K562 (cell line): Measurements from ENCODE around the gene ARMC2. TPM values are rescaled to one million over a fixed set of nuclear protein-coding genes. Genes with fewer than 3 reads are reported as not detected.

Experiments
- BCL6 ChIP-seq: fragments of 250-450 bp; sonication (Bioruptor Pico); IDR thresholded peaks from 2 replicates; pipeline ENCODE4 v1.4.0; 2020
- CAMTA2 ChIP-seq: fragments of 250-450 bp; sonication (Bioruptor Pico); conservative IDR thresholded peaks from 2 replicates; pipeline ENCODE4 v1.5.1; 2022
- DLX4 ChIP-seq: fragments of 250-450 bp; sonication (Bioruptor Pico); IDR thresholded peaks from 2 replicates; pipeline ENCODE4 v1.6.1; 2021; ENCODE audit warnings: mild to moderate bottlenecking
- ETS2 ChIP-seq: IDR thresholded peaks from 2 replicates; pipeline ENCODE4 v1.6.1; 2016; ENCODE audit warnings: borderline replicate concordance, missing genetic modification characterization, mild to moderate bottlenecking, moderate library complexity, missing compliant biosample characterization; ENCODE audit not compliant: poor library complexity, severe bottlenecking
- MAFK ChIP-seq: IDR thresholded peaks from 2 replicates; pipeline ENCODE4 v1.6.1; 2011; ENCODE audit warnings: low read length, improper control_type of control experiment
- MTF1 ChIP-seq: fragments of 250-450 bp; sonication (Bioruptor Pico); IDR thresholded peaks from 2 replicates; pipeline ENCODE4 v1.9.0; 2021; ENCODE audit warnings: moderate library complexity, mild to moderate bottlenecking, inconsistent platforms, borderline replicate concordance
- NR1H2 ChIP-seq: sonication (generic); formaldehyde crosslinking; IDR thresholded peaks from 2 replicates; pipeline ENCODE4 v1.4.0; 2020; ENCODE audit warnings: mild to moderate bottlenecking, missing genetic modification reagents
- NUFIP1 ChIP-seq: fragments of 450-650 bp; IDR thresholded peaks from 2 replicates; pipeline ENCODE4 v1.6.1; 2018; ENCODE audit not compliant: partially characterized antibody
- ZNF165 ChIP-seq: fragments of 250-450 bp; sonication (Bioruptor Pico); IDR thresholded peaks from 2 replicates; pipeline ENCODE4 v1.4.0; 2020; ENCODE audit warnings: borderline replicate concordance
- ZNF324 ChIP-seq: fragments of 250-450 bp; sonication (Bioruptor Pico); IDR thresholded peaks from 2 replicates; pipeline ENCODE4 v1.4.0; 2020; ENCODE audit warnings: mild to moderate bottlenecking
- polyA plus RNA-seq, 8 experiments: library from polyadenylated mRNA; depleted of rRNA in 4 of 8; stranded (reverse) in 5 of 8; unstranded in 3 of 8; fragments of >200 nt; fragmentation: Nextera tagmentation in 2 of 8; fragmentation: Illumina TruSeq in 1 of 8; extraction: Ambion mirVana in 2 of 8; extraction: Trizol in 1 of 8; gene quantifications; 2 replicates each; pipeline versions ENCODE4 v1.2.1 to v1.2.3, GENCODE V29; 2011 to 2014; ENCODE audit warnings: inconsistent platforms in 1 of 8, missing spikeins in 1 of 8
- total RNA-seq, 7 experiments: library from RNA; depleted of rRNA in 6 of 7; stranded (reverse); fragments of >200 nt in 6 of 7; fragmentation: Illumina TruSeq in 2 of 7; extraction: Trizol in 2 of 7; gene quantifications; 2 replicates each; pipeline versions ENCODE4 v1.2.1 to v1.2.3, GENCODE V29; 2011 to 2021; ENCODE audit warnings: low replicate concordance in 1 of 7
- TF ChIP-seq, protein P1 (sequence below), 2 experiments: fragments of 450-650 bp in 1 of 2; sonication (generic) in 1 of 2; formaldehyde crosslinking in 1 of 2; IDR thresholded peaks; 2 replicates each; pipeline versions ENCODE4 v1.7.1 to v1.9.0; 2016 to 2022; ENCODE audit warnings: inconsistent platforms in 1 of 2, mild to moderate bottlenecking in 1 of 2, missing genetic modification reagents in 1 of 2

Gene ARMC2
- total and polyA plus RNA-seq, 9 of the 15 experiments (the other 6 are each of a cell fraction or from before 2014, with no cell fraction given), result 0.14 to 3.0 (median 0.82) TPM

- TF ChIP-seq BCL6 (CRISPR knock-in tag), result no peak
- no peak for TF ChIP-seq ZNF165 (CRISPR knock-in tag)
- no peak for TF ChIP-seq ETS2 (tag)
- TF ChIP-seq MAFK, result no peak
- TF ChIP-seq, protein P1, sequence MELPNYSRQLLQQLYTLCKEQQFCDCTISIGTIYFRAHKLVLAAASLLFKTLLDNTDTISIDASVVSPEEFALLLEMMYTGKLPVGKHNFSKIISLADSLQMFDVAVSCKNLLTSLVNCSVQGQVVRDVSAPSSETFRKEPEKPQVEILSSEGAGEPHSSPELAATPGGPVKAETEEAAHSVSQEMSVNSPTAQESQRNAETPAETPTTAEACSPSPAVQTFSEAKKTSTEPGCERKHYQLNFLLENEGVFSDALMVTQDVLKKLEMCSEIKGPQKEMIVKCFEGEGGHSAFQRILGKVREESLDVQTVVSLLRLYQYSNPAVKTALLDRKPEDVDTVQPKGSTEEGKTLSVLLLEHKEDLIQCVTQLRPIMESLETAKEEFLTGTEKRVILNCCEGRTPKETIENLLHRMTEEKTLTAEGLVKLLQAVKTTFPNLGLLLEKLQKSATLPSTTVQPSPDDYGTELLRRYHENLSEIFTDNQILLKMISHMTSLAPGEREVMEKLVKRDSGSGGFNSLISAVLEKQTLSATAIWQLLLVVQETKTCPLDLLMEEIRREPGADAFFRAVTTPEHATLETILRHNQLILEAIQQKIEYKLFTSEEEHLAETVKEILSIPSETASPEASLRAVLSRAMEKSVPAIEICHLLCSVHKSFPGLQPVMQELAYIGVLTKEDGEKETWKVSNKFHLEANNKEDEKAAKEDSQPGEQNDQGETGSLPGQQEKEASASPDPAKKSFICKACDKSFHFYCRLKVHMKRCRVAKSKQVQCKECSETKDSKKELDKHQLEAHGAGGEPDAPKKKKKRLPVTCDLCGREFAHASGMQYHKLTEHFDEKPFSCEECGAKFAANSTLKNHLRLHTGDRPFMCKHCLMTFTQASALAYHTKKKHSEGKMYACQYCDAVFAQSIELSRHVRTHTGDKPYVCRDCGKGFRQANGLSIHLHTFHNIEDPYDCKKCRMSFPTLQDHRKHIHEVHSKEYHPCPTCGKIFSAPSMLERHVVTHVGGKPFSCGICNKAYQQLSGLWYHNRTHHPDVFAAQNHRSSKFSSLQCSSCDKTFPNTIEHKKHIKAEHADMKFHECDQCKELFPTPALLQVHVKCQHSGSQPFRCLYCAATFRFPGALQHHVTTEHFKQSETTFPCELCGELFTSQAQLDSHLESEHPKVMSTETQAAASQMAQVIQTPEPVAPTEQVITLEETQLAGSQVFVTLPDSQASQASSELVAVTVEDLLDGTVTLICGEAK (IDR thresholded peaks at IDR 0.05), result no peak
- TF ChIP-seq, protein P1 (CRISPR knock-in tag; IDR thresholded peaks at IDR 0.05), result no peak
- no peak for TF ChIP-seq DLX4 (CRISPR knock-in tag)
- TF ChIP-seq MTF1, result no peak
- no peak for TF ChIP-seq ZNF324
- TF ChIP-seq NR1H2, result no peak
- TF ChIP-seq CAMTA2 (CRISPR knock-in tag), result no peak
- no peak for TF ChIP-seq NUFIP1
Measured at GRCh38 chr6:108873971-108874370, 25.7 kb downstream of the ARMC2 start (continued).
